Testis (tissue), 2 donors: Measurements from ENCODE around the gene TMEM129.

Source experiments
- CTCF ChIP-seq, 3 experiments: fragments of 450-650 bp in 2 of 3; fragments of 200-600 bp in 1 of 3; sonication (generic) in 1 of 3; IDR thresholded peaks; one replicate each; pipeline ENCODE4 v1.5.1; 2016 to 2019; ENCODE audit warnings: antibody characterized with exemption in 3 of 3, mild to moderate bottlenecking in 2 of 3, moderate library complexity in 1 of 3
- POLR2A ChIP-seq: fragments of 450-650 bp; IDR thresholded peaks from one replicate; pipeline ENCODE4 v1.6.1; 2017; ENCODE audit warnings: antibody characterized with exemption, mild to moderate bottlenecking, moderate library complexity

- TF ChIP-seq CTCF (IDR thresholded peaks at IDR 0.05) (no peak), POLR2A (no peak)
These were observed 38.7 kb upstream of the TMEM129 start for GRCh38 chr4:1759818-1760223.
